ENCODE data around the gene MT1M.

DNA sequence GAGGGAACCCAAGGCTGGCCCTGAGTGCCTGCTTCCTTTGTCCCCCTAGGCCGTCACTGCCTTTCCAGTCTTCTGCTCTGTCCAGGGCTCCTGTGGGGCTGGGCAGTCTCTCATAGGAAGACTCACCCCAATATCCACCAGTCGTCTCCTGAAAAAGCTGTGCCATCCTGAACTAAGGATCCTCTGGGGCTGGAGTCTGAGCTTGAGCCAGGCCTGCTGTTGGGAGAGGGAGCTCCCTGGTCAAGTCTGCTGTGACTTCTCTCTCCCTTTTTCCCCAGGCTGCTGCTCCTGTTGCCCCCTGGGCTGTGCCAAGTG, 38.1 kb downstream of the MT1M start:
- TF ChIP-seq, protein P1, sequence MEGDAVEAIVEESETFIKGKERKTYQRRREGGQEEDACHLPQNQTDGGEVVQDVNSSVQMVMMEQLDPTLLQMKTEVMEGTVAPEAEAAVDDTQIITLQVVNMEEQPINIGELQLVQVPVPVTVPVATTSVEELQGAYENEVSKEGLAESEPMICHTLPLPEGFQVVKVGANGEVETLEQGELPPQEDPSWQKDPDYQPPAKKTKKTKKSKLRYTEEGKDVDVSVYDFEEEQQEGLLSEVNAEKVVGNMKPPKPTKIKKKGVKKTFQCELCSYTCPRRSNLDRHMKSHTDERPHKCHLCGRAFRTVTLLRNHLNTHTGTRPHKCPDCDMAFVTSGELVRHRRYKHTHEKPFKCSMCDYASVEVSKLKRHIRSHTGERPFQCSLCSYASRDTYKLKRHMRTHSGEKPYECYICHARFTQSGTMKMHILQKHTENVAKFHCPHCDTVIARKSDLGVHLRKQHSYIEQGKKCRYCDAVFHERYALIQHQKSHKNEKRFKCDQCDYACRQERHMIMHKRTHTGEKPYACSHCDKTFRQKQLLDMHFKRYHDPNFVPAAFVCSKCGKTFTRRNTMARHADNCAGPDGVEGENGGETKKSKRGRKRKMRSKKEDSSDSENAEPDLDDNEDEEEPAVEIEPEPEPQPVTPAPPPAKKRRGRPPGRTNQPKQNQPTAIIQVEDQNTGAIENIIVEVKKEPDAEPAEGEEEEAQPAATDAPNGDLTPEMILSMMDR (IDR thresholded peaks at IDR 0.05; ENCODE audit: insufficient read depth, low read length, poor library complexity, severe bottlenecking): no peak
- no peak for TF ChIP-seq EZH2phosphoT487 (conservative IDR thresholded peaks at IDR 0.05; ENCODE audit: low read length)
